ENCODE measurements around the gene PRKCE. TPM values are rescaled to one million over a fixed set of nuclear protein-coding genes. Genes with fewer than 3 reads are reported as not detected.

The PRKCE gene
- total and polyA plus RNA-seq, 2 of the 8 experiments (the other 6 are each of a cell fraction or from before 2014, with no cell fraction given), result 0.54 to 2.1 TPM

DNA sequence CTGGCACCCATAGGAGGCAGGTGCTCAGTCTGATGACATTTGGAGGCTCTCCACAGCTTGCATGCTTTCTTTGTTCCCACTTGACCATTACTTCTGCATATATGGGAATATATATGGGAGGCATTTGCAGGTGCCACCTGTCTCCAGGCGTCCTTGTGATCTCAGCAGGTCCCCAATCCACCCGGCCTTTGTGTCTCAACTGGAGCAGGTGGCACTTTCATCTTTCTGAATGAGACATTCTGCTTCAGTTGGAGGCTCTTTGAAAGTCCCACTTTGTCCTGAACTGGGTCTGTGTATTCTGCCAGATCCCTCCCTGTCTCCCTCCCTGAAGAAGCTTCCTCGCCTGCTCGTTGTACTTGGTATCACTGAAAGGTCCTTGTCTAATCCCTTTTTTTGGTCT, 327.6 kb downstream of the PRKCE start (continued):
- TF ChIP-seq NANOG (IDR thresholded peaks at IDR 0.05; ENCODE audit: insufficient read depth, low read depth, low read length, poor library complexity, severe bottlenecking), result no peak
- TF ChIP-seq TAF1 (IDR thresholded peaks at IDR 0.05; ENCODE audit: low read depth, low read length), result no peak
- TF ChIP-seq PHF8 (conservative IDR thresholded peaks at IDR 0.05; ENCODE audit: low read depth, low read length), result no peak
- no peak for TF ChIP-seq E2F6 (IDR thresholded peaks at IDR 0.05)
- TF ChIP-seq RXRA (IDR thresholded peaks at IDR 0.05; ENCODE audit: insufficient read depth, low read depth, low read length), result no peak
- TF ChIP-seq POU5F1 (IDR thresholded peaks at IDR 0.05; ENCODE audit: low read depth, low read length), result no peak
